K562 (cell line): ENCODE results near the gene ZNF189. TPM values are rescaled to one million over a fixed set of nuclear protein-coding genes. Genes with fewer than 3 reads are reported as not detected.

Source experiments
- CHD7 ChIP-seq: fragments of 200-600 bp; sonication (generic); IDR thresholded peaks from one replicate; pipeline ENCODE4 v1.6.1; 2012; ENCODE audit warnings: mild to moderate bottlenecking, low read depth, low read length, inconsistent platforms
- DPF2 ChIP-seq: fragments of 450-650 bp; IDR thresholded peaks from 2 replicates; pipeline ENCODE4 v1.6.1; 2016
- MAFK ChIP-seq: IDR thresholded peaks from 2 replicates; pipeline ENCODE4 v1.6.1; 2011; ENCODE audit warnings: low read length, improper control_type of control experiment
- polyA plus RNA-seq, 8 experiments: library from polyadenylated mRNA; depleted of rRNA in 4 of 8; stranded (reverse) in 5 of 8; unstranded in 3 of 8; fragments of >200 nt; fragmentation: Nextera tagmentation in 2 of 8; fragmentation: Illumina TruSeq in 1 of 8; extraction: Ambion mirVana in 2 of 8; extraction: Trizol in 1 of 8; gene quantifications; 2 replicates each; pipeline versions ENCODE4 v1.2.1 to v1.2.3, GENCODE V29; 2011 to 2014; ENCODE audit warnings: inconsistent platforms in 1 of 8, missing spikeins in 1 of 8
- total RNA-seq, 7 experiments: library from RNA; depleted of rRNA in 6 of 7; stranded (reverse); fragments of >200 nt in 6 of 7; fragmentation: Illumina TruSeq in 2 of 7; extraction: Trizol in 2 of 7; gene quantifications; 2 replicates each; pipeline versions ENCODE4 v1.2.1 to v1.2.3, GENCODE V29; 2011 to 2021; ENCODE audit warnings: low replicate concordance in 1 of 7

The ZNF189 gene
- total and polyA plus RNA-seq, 9 of the 15 experiments (the other 6 are each of a cell fraction or from before 2014, with no cell fraction given) = 2.4 to 15.3 (median 6.4) TPM

GRCh38 chr9:101367323-101367722, 31.3 kb upstream of the ZNF189 start (continued):
- TF ChIP-seq CHD7 (no peak), MAFK (peak; percentile 42; the same call in 1 of the 2 replicates), DPF2 (peak; percentile 51; the same call in 1 of the 2 replicates)
